Cardiac fibroblast (primary cell): ENCODE measurements around the gene OTUD3.

Experiments
- DNase-seq, 2 donors: peaks; one replicate each; pipeline versions ENCODE4 v3.0.0 to v3.0.0-alpha.2; 2010; ENCODE audit warnings: low read depth in 2 of 2
- H3K4me3 ChIP-seq, 2 donors: replicated peaks in 1 of 2; 1 replicate in 1 of 2; 2 replicates in 1 of 2; pipeline ENCODE4 v1.5.1; 2011; ENCODE audit warnings: low read depth in 2 of 2, low read length in 2 of 2, mild to moderate bottlenecking in 2 of 2, moderate library complexity in 1 of 2
- TF ChIP-seq, protein P1 (sequence below): IDR thresholded peaks from one replicate; pipeline ENCODE4 v1.5.1; 2011; ENCODE audit warnings: low read depth, mild to moderate bottlenecking, low read length, inconsistent platforms

The OTUD3 gene, protein sequence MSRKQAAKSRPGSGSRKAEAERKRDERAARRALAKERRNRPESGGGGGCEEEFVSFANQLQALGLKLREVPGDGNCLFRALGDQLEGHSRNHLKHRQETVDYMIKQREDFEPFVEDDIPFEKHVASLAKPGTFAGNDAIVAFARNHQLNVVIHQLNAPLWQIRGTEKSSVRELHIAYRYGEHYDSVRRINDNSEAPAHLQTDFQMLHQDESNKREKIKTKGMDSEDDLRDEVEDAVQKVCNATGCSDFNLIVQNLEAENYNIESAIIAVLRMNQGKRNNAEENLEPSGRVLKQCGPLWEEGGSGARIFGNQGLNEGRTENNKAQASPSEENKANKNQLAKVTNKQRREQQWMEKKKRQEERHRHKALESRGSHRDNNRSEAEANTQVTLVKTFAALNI

DNA sequence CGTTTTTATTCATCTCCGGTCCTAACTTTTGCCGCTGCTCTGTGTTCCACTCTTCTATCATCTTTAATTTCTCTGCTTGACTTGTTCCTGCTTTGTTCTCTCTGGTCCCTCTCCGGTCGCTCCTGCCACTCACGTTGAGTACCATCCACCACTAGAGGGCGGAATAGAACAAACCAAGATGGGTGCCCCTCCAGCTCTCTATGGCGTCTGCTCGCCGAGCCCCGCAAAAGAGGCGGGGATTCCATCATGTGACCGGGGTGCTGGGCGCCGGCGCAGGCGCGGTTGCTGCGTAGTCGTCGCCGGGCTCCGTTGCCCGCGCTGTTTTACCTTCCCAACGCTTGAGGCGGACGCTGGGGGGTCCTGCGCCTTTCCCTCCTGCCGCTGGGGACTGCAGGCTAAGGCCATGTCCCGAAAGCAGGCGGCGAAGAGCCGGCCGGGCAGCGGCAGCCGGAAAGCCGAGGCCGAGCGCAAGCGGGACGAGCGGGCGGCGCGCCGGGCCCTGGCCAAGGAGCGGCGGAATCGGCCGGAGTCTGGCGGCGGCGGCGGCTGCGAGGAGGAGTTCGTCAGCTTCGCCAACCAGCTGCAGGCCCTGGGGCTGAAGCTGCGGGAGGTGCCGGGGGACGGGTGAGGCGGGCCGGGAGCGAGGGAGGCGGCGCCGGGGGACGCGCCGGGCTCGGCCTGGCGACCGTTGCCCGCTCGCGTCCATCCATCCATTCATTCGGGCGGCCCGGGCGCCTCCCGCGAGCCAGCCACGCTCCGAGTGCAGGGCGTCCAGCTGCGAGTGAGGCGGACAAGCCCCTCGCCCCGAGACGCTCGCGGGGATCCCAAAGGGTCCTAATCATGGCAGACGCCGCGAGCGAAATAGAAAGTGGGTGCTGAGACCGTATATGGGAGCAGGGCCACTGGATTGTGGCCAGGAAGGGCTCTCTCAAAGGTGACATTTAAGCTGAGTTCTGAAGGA, at the start of gene OTUD3:
Gene OTUD3, plus strand, starts transcription at position 285 of the 961 bp plus-strand sequence. Its CDS starts 119 bp downstream, at position 404.
- H3K4me3 ChIP-seq = peak within 1 kb of the TSS; percentile 72 to 80
- peak; percentile 98 for DNase-seq
- TF ChIP-seq, protein P1, sequence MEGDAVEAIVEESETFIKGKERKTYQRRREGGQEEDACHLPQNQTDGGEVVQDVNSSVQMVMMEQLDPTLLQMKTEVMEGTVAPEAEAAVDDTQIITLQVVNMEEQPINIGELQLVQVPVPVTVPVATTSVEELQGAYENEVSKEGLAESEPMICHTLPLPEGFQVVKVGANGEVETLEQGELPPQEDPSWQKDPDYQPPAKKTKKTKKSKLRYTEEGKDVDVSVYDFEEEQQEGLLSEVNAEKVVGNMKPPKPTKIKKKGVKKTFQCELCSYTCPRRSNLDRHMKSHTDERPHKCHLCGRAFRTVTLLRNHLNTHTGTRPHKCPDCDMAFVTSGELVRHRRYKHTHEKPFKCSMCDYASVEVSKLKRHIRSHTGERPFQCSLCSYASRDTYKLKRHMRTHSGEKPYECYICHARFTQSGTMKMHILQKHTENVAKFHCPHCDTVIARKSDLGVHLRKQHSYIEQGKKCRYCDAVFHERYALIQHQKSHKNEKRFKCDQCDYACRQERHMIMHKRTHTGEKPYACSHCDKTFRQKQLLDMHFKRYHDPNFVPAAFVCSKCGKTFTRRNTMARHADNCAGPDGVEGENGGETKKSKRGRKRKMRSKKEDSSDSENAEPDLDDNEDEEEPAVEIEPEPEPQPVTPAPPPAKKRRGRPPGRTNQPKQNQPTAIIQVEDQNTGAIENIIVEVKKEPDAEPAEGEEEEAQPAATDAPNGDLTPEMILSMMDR = peak; percentile 90

DNA sequence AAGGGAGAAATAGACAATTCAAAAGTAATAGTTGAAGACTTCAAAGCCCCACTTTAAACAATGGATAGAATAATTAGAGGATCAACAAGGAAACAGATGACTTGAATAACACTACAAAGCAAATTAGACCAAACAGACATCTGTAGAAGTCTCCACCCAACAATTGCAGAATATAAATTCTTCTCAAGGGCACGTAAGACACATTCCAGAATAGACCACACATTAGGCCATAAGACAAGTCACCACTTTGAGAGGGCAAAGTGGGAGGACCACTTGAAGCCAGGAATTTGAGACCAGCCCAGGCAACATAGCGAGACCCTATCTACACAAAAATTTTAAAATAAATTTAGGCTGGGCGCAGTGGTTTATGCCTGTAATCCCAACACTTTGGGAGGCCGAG, 46.6 kb upstream of the OTUD3 start:
- DNase-seq = no peak

DNA sequence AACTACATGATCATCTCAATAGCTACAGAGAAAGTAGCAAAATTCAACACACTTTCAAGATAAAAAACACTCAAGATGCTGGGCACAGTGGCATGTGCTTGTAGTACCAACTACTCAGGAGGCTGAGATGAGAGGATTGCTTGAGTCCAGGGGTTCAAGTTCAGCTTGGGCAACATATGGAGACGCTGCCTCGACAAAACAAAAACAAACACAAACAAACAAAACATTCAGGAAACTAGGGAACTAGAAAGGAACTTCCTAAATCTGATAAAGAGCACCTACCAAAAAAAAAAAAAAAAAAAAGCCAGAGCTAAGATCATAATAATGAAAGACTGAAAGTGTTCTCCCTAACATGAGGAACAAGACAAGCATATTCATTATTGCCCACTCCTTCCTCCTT, 44.3 kb upstream of the OTUD3 start:
- H3K4me3 ChIP-seq = no peak overlapping the region
- TF ChIP-seq, protein P1 = no peak
- DNase-seq = no peak

More for the DNA sequence above, 46.6 kb upstream of the OTUD3 start:
- no peak overlapping the region for H3K4me3 ChIP-seq
- TF ChIP-seq, protein P1 = no peak

DNA sequence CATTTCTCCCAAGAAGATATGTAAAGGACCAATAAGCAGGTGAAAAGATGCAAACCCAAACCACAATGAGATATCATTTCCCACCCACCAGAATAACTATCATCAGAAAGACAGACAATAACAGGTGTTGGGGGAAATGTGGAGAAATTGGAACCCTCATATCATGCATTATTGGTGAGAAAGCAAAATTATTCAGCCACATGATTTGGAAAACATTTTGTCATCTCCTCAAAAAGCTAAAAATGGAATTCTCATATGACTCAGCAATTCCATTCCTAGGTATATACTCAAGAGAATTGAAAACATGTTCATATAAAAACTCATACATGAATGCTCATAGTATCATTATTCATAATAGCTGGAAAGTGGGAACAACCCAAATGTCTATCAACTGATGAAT, 42.0 kb upstream of the OTUD3 start:
- TF ChIP-seq, protein P1 = no peak
- peak in 1 of 2 donors; percentile 51 for DNase-seq

DNA sequence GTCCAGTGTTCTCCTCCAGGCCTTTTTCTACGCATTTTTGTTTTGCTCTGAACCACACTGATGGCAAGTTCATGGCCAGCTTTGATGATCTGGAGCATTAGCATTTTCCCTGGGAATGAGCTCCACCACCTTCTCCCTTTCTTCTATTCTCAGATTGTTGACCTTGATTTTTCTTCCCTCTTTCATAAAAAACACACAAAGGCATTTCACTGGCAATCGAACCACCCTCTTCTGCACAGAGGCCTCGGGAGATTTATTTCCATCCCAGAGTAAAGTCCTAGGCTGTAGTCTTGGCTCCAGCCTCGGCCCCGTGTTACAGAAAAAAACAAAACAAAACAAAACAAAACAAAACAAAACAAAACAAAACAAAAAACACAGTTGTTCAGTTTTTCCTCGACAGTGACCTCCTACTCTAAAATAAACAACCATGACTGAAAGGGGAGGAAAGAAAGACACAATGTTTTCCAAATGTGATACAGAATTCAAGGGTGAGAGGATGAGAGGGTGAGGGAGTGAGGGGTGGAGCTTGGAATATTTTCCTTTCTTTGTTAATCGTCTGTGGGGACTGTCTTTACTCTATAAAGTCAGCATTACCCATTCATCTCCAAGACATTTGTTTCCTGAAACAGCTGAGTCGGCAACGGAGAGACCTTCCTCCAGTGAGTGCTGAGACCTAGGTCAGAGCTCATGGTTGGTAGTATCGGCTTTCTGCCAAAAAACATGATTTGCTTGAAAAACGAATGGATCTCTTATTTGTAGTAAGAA, 37.3 kb upstream of the OTUD3 start:
- DNase-seq = no peak
- H3K4me3 ChIP-seq = no peak overlapping the region
- TF ChIP-seq, protein P1 = no peak

More for the DNA sequence above, 42.0 kb upstream of the OTUD3 start:
- H3K4me3 ChIP-seq = no peak overlapping the region

DNA sequence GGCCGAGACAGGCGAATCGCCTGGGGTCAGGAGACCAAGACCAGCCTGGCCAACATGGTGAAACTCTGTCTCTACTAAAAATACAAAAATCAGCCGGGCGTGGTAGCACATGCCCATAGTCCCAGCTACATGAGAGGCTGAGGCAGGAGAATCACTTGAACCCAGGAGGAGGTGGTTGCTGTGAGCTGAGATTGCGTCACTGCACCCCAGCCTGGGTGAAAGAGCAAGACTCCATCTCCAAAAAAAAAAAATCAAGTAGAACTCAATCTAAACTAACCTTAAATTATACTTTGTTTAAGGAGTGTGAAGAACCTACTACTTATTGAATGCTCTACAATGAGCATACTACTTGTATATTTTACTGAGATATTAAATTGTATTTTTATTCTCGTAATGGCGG, 36.6 kb upstream of the OTUD3 start:
- TF ChIP-seq, protein P1 = no peak
- H3K4me3 ChIP-seq = no peak overlapping the region
- no peak for DNase-seq
